Measurements from ENCODE around the gene LRRC17. TPM values are rescaled to one million over a fixed set of nuclear protein-coding genes. Genes with fewer than 3 reads are reported as not detected.

The LRRC17 gene
- total and polyA plus RNA-seq, 9 of the 15 experiments (the other 6 are each of a cell fraction or from before 2014, with no cell fraction given) = 0.03 to 0.18 (median 0.12) TPM; not detected in 5

GRCh38 chr7:102992938-102993717, 80.3 kb downstream of the LRRC17 start (continued):
- TF ChIP-seq UBTF (IDR thresholded peaks at IDR 0.05; ENCODE audit: borderline replicate concordance in 1 of 2, low read depth in 2 of 2, low read length in 2 of 2) (no peak), ARID4B (CRISPR knock-in tag; IDR thresholded peaks at IDR 0.05) (no peak), PREB (CRISPR knock-in tag; IDR thresholded peaks at IDR 0.05) (no peak), ZNF316 (IDR thresholded peaks at IDR 0.05) (no peak), MEF2D (tag; conservative IDR thresholded peaks at IDR 0.05; ENCODE audit: low read depth) (0 out of 2 replicates have a peak, but pooled peaks have one; percentile 34), SIN3A (IDR thresholded peaks at IDR 0.05; ENCODE audit: borderline replicate concordance in 2 of 2, control insufficient read depth in 1 of 2, low read depth in 2 of 2, low read length in 2 of 2) (no peak), SRSF9 (IDR thresholded peaks at IDR 0.05; ENCODE audit: borderline replicate concordance, low read depth, low read length) (no peak), RBM25 (IDR thresholded peaks at IDR 0.05; ENCODE audit: low read depth, low read length, severe bottlenecking) (no peak), ZKSCAN3 (CRISPR knock-in tag; IDR thresholded peaks at IDR 0.05) (no peak), IFI16 (CRISPR knock-in tag; IDR thresholded peaks at IDR 0.05) (no peak), SMC3 (conservative IDR thresholded peaks at IDR 0.05; ENCODE audit: insufficient read depth, low read depth, low read length) (no peak), GTF2A2 (tag; IDR thresholded peaks at IDR 0.05) (no peak), TEAD1 (CRISPR knock-in tag; IDR thresholded peaks at IDR 0.05) (peak; percentile 71 to 90; a peak in 2 of 4 replicates), ZNF436 (CRISPR knock-in tag; IDR thresholded peaks at IDR 0.05) (no peak), NEUROD1 (IDR thresholded peaks at IDR 0.05; ENCODE audit: borderline replicate concordance, low read depth, low read length, partially characterized antibody) (peak; percentile 83)
